MCF 10A (cell line): ENCODE results near the gene FYCO1. TPM values are rescaled to one million over a fixed set of nuclear protein-coding genes. Genes with fewer than 3 reads are reported as not detected.

Source experiments
- BruUV-seq: library from RNA; stranded (reverse); fragments of 400-500 nt; replicated peaks from 2 replicates; lab custom pipeline; 2021; lab: Mats Ljungman, UMichigan
- CTCF ChIA-PET: fragments of 300-600 bp; sonication (Branson Sonifier 250); formaldehyde crosslinking; extraction: SDS; loops from one replicate; lab custom pipeline; 2021; ENCODE audit warnings: antibody characterized with exemption, inconsistent platforms; lab: Yijun Ruan, JAX
- POLR2A ChIA-PET: fragments of 300-600, 350-650 bp; sonication (Branson Sonifier 250); formaldehyde crosslinking; extraction: SDS; loops from one replicate; lab custom pipeline; 2020; ENCODE audit warnings: antibody characterized with exemption, inconsistent platforms; lab: Yijun Ruan, JAX
- DNase-seq: peaks from one replicate; pipeline ENCODE4 v3.0.0-alpha.2; 2018; ENCODE audit not compliant: unreplicated experiment
- H3K27ac Mint-ChIP-seq: one replicate; pipeline ENCODE4 v1.8.0; 2022; ENCODE audit warnings: mild to moderate bottlenecking, low read depth, mixed read lengths; ENCODE audit not compliant: unreplicated experiment
- H3K27me3 Mint-ChIP-seq: one replicate; pipeline ENCODE4 v1.8.0; 2022; ENCODE audit warnings: mixed read lengths; ENCODE audit not compliant: insufficient read depth, unreplicated experiment
- H3K36me3 Mint-ChIP-seq: one replicate; pipeline ENCODE4 v1.8.0; 2022; ENCODE audit warnings: mild to moderate bottlenecking, moderate library complexity, mixed read lengths; ENCODE audit not compliant: insufficient read depth, unreplicated experiment
- H3K4me1 Mint-ChIP-seq: one replicate; pipeline ENCODE4 v1.8.0; 2022; ENCODE audit warnings: mixed read lengths; ENCODE audit not compliant: insufficient read depth, unreplicated experiment
- H3K4me3 Mint-ChIP-seq: one replicate; pipeline ENCODE4 v1.8.0; 2022; ENCODE audit warnings: mild to moderate bottlenecking, moderate library complexity, mixed read lengths; ENCODE audit not compliant: unreplicated experiment
- H3K9me3 Mint-ChIP-seq: one replicate; pipeline ENCODE4 v1.8.0; 2022; ENCODE audit warnings: mixed read lengths; ENCODE audit not compliant: unreplicated experiment
- CTCF ChIP-seq: fragments of 200-600 bp; IDR thresholded peaks from one replicate; pipeline ENCODE4 v1.8.0; 2022; ENCODE audit warnings: antibody characterized with exemption, mild to moderate bottlenecking; ENCODE audit not compliant: unreplicated experiment
- intact Hi-C: fragments of 100-400 bp; cut with micrococcal nuclease; formaldehyde crosslinking; loops from 2 replicates; pipeline ENCODE4 v1.14.1; 2022
- total RNA-seq: library from RNA; stranded (reverse); gene quantifications from 2 replicates; pipeline ENCODE4 v1.2.3, GENCODE V29; 2022

The FYCO1 gene
- total RNA-seq, 1 experiment from 2014 or later: 18.4 TPM

- intact Hi-C loops: no loop called here
- BruUV-seq: no TSS peak
- H3K27me3 Mint-ChIP-seq: no peaks in the 10 kb centered on the region
- no peaks in the 10 kb centered on the region for H3K4me1 Mint-ChIP-seq
- no peak for DNase-seq
- H3K36me3 Mint-ChIP-seq: no peaks in the 10 kb centered on the region
- H3K27ac Mint-ChIP-seq: no peak overlapping the region
- POLR2A ChIA-PET: interaction anchor here (0.6 kb wide), 1 partner anchor 55 kb away, joined by 3 read pairs; no protein-coding TSS in a partner anchor
- CTCF ChIA-PET: interaction anchor here (0.6 to 1.2 kb wide), 2 partner anchors 51 to 1001 kb away, joined by 3 to 4 read pairs; no protein-coding TSS in a partner anchor
- H3K4me3 Mint-ChIP-seq: no peak overlapping the region
- no peak for TF ChIP-seq CTCF
- peaks cover 18% of the 10 kb centered on the region for H3K9me3 Mint-ChIP-seq
Observed at GRCh38 chr3:46027736-46028397, 32.2 kb upstream of the FYCO1 start.

- no peak for TF ChIP-seq CTCF
- no TSS peak for BruUV-seq
- H3K27me3 Mint-ChIP-seq: no peaks in the 10 kb centered on the region
- DNase-seq: no peak
- H3K4me1 Mint-ChIP-seq: no peaks in the 10 kb centered on the region
- peaks cover 18% of the 10 kb centered on the region for H3K9me3 Mint-ChIP-seq
- H3K36me3 Mint-ChIP-seq: no peaks in the 10 kb centered on the region
- ChIA-PET POLR2A (interaction anchor here (0.6 kb wide), 1 partner anchor 55 kb away, joined by 3 read pairs; no protein-coding TSS in a partner anchor), CTCF (interaction anchor here (0.6 to 0.7 kb wide), 3 partner anchors 50 to 1002 kb away, joined by 3 read pairs; no protein-coding TSS in a partner anchor)
- intact Hi-C loops: no loop called here
- H3K4me3 Mint-ChIP-seq: no peak within 1 kb of the TSS
- no peak within 1 kb of the TSS for H3K27ac Mint-ChIP-seq
Observed at GRCh38 chr3:46027021-46027705, 31.5 kb upstream of the FYCO1 start, which contains the start of gene XCR1. Gene XCR1, minus strand, starts transcription at chr3:46027483. Its CDS starts 5,536 bp downstream, at chr3:46021947.

GRCh38 chr3:46025139-46025538 lies 29.5 kb upstream of the FYCO1 start:
- ChIA-PET POLR2A (interaction anchor here (0.7 kb wide), 1 partner anchor 16 kb away, joined by 8 read pairs; no protein-coding TSS in a partner anchor), CTCF (interaction anchor here (0.6 to 0.9 kb wide), 2 partner anchors 53 to 326 kb away, joined by 3 read pairs; no protein-coding TSS in a partner anchor)
- Mint-ChIP-seq H3K27me3 (no peaks in the 10 kb centered on the region), H3K27ac (no peak overlapping the region), H3K4me1 (no peaks in the 10 kb centered on the region), H3K9me3 (peaks cover 18% of the 10 kb centered on the region), H3K4me3 (no peak overlapping the region), H3K36me3 (no peaks in the 10 kb centered on the region)
- BruUV-seq: no TSS peak
- intact Hi-C loops: no loop called here
- DNase-seq: no peak
- TF ChIP-seq CTCF: no peak

GRCh38 chr3:46024131-46024530 lies 28.5 kb upstream of the FYCO1 start:
- H3K27ac Mint-ChIP-seq: no peak overlapping the region
- no peak for TF ChIP-seq CTCF
- no peak overlapping the region for H3K4me3 Mint-ChIP-seq
- H3K4me1 Mint-ChIP-seq: no peaks in the 10 kb centered on the region
- intact Hi-C loops: no loop called here
- no peaks in the 10 kb centered on the region for H3K36me3 Mint-ChIP-seq
- no peaks in the 10 kb centered on the region for H3K27me3 Mint-ChIP-seq
- no TSS peak for BruUV-seq
- peaks cover 18% of the 10 kb centered on the region for H3K9me3 Mint-ChIP-seq
- POLR2A ChIA-PET: interaction anchor here (1.1 to 1.2 kb wide), 2 partner anchors 17 to 30 kb away, joined by 5 read pairs; no protein-coding TSS in a partner anchor
- CTCF ChIA-PET: no interaction called here
- DNase-seq: peak; percentile 40
